Upper lobe of left lung (tissue), 6 donors: ENCODE data around the gene CEP170B. TPM values are rescaled to one million over a fixed set of nuclear protein-coding genes. Genes with fewer than 3 reads are reported as not detected.

Experiments
- ATAC-seq, 2 donors: fragments of 200-7000 bp; cut with Tn5 transposase; one replicate each; pipeline ENCODE4 v1.9.1; 2022; ENCODE audit warnings: mild to moderate bottlenecking in 2 of 2, moderate library complexity in 2 of 2; ENCODE audit not compliant: low FRiP score in 2 of 2
- DNase-seq, 2 donors: peaks; one replicate each; pipeline ENCODE4 v3.0.0-alpha.2; 2019 to 2020
- H3K27ac ChIP-seq, 4 donors: fragments of 200-600 bp; sonication (generic); one replicate each; pipeline ENCODE4 v1.5.1; 2016 to 2019
- H3K27me3 ChIP-seq, 4 donors: fragments of 200-600 bp; sonication (generic); one replicate each; pipeline ENCODE4 v1.5.1; 2017 to 2019
- H3K36me3 ChIP-seq, 4 donors: fragments of 200-600 bp; sonication (generic); one replicate each; pipeline ENCODE4 v1.5.1; 2016 to 2019
- H3K4me1 ChIP-seq, 4 donors: fragments of 200-600 bp; sonication (generic); one replicate each; pipeline ENCODE4 v1.5.1; 2018 to 2019
- H3K4me3 ChIP-seq, 4 donors: fragments of 200-600 bp; sonication (generic); one replicate each; pipeline ENCODE4 v1.5.1; 2017 to 2019; ENCODE audit warnings: mild to moderate bottlenecking in 2 of 4, moderate library complexity in 1 of 4
- H3K9me3 ChIP-seq, 4 donors: fragments of 200-600 bp; sonication (generic); one replicate each; pipeline ENCODE4 v1.5.1; 2018 to 2019
- CTCF ChIP-seq, 6 experiments: fragments of 450-650 bp in 4 of 6; fragments of 200-600 bp in 2 of 6; sonication (generic) in 2 of 6; IDR thresholded peaks; one replicate each; pipeline ENCODE4 v1.5.1; 2016 to 2019; ENCODE audit warnings: antibody characterized with exemption in 6 of 6
- EP300 ChIP-seq, 4 donors: sonication (generic); formaldehyde crosslinking; IDR thresholded peaks; one replicate each; pipeline ENCODE4 v1.5.1; 2017; ENCODE audit warnings: antibody characterized with exemption in 4 of 4, control low read depth in 2 of 4
- POLR2A ChIP-seq, 4 donors: fragments of 450-650 bp; IDR thresholded peaks; one replicate each; pipeline ENCODE4 v1.5.1; 2016 to 2017; ENCODE audit warnings: antibody characterized with exemption in 4 of 4, mild to moderate bottlenecking in 2 of 4
- POLR2AphosphoS5 ChIP-seq, 2 donors: sonication (generic); formaldehyde crosslinking; IDR thresholded peaks; one replicate each; pipeline ENCODE4 v1.5.1; 2017; ENCODE audit warnings: antibody characterized with exemption in 2 of 2
- WGBS, 2 donors: methylation state at CpG; one replicate each; pipeline ENCODE4 v1.1.5; 2017 to 2018; 5-methylcytosine and 5-hydroxymethylcytosine counted together
- total RNA-seq, 6 donors: library from RNA; depleted of rRNA in 4 of 6; stranded (reverse); fragments of >200 nt in 4 of 6; gene quantifications; one replicate each; pipeline versions ENCODE4 v1.1.0 to v1.2.1, GENCODE V29; 2016 to 2021
- donor health status: DM: no; HTN: no; CAD: no; lungs with moderate emphysema.
- donor health status: DM: no; HTN: yes; CAD: no; lungs with severe emphysema.

The CEP170B gene
- total RNA-seq, 6 donors from 2014 or later, result 24.2 to 57.8 (median 35.6) TPM

GRCh38 chr14:104885031-104885972 lies 20.2 kb downstream of the CEP170B start:
- peaks cover 0 to 57% (median 43%) of the 10 kb centered on the region in 4 donors for H3K36me3 ChIP-seq
- no peaks in the 10 kb centered on the region for H3K9me3 ChIP-seq
- no peak for TF ChIP-seq POLR2AphosphoS5 (IDR thresholded peaks at IDR 0.05)
- no peak for TF ChIP-seq EP300 (IDR thresholded peaks at IDR 0.05)
- TF ChIP-seq CTCF (IDR thresholded peaks at IDR 0.05), result no peak
- TF ChIP-seq POLR2A (IDR thresholded peaks at IDR 0.05), result no peak
- no peaks in the 10 kb centered on the region for H3K27me3 ChIP-seq
- DNase-seq, result peak; percentile 15 to 75
- peaks cover 0 to 2% (median 0%) of the 10 kb centered on the region in 4 donors for H3K4me1 ChIP-seq
- WGBS, 2 donors, result 90% methylated on average over 22 to 38 of the region's 38 CpGs
- no peak overlapping the region for H3K27ac ChIP-seq
- no peak overlapping the region for H3K4me3 ChIP-seq
- no peak for ATAC-seq

- TF ChIP-seq POLR2AphosphoS5 (IDR thresholded peaks at IDR 0.05) (no peak), POLR2A (IDR thresholded peaks at IDR 0.05) (no peak), EP300 (IDR thresholded peaks at IDR 0.05) (no peak), CTCF (IDR thresholded peaks at IDR 0.05) (no peak)
- H3K27ac ChIP-seq, result no peak overlapping the region
- H3K27me3 ChIP-seq, result no peaks in the 10 kb centered on the region
- no peaks in the 10 kb centered on the region for H3K9me3 ChIP-seq
- 86 to 93% methylated on average over 12 to 40 of the region's 40 CpGs for WGBS, 2 donors
- peaks cover 0 to 50% (median 41%) of the 10 kb centered on the region in 4 donors for H3K36me3 ChIP-seq
- H3K4me1 ChIP-seq, result peaks cover 0 to 2% (median 0%) of the 10 kb centered on the region in 4 donors
- ATAC-seq, result peak in 1 of 2 donors; percentile 1
- H3K4me3 ChIP-seq, result no peak overlapping the region
- peak; percentile 13 to 83 for DNase-seq
These were observed 21.1 kb downstream of the CEP170B start for GRCh38 chr14:104885973-104886689.

- Histone ChIP-seq H3K4me1 (peaks cover 0 to 2% (median 0%) of the 10 kb centered on the region in 4 donors), H3K27me3 (no peaks in the 10 kb centered on the region), H3K36me3 (peaks cover 0 to 50% (median 41%) of the 10 kb centered on the region in 4 donors), H3K9me3 (no peaks in the 10 kb centered on the region), H3K27ac (no peak overlapping the region), H3K4me3 (no peak overlapping the region)
- no peak for ATAC-seq
- peak; percentile 18 to 82 for DNase-seq
- TF ChIP-seq POLR2AphosphoS5 (IDR thresholded peaks at IDR 0.05), result no peak
- 96% methylated on average over 14 to 58 of the region's 59 CpGs for WGBS, 2 donors
These were observed 21.9 kb downstream of the CEP170B start for GRCh38 chr14:104886690-104887622.

- H3K9me3 ChIP-seq, result no peaks in the 10 kb centered on the region
- DNase-seq, result peak; percentile 20 to 85
- H3K4me3 ChIP-seq, result no peak overlapping the region
- H3K4me1 ChIP-seq, result no peaks in the 10 kb centered on the region
- 97 to 98% methylated on average over 9 to 12 of the region's 33 CpGs for WGBS, 2 donors
- H3K27me3 ChIP-seq, result no peaks in the 10 kb centered on the region
- H3K36me3 ChIP-seq, result peaks cover 0 to 50% (median 39%) of the 10 kb centered on the region in 4 donors
- no peak overlapping the region for H3K27ac ChIP-seq
- TF ChIP-seq EP300 (IDR thresholded peaks at IDR 0.05) (no peak), POLR2AphosphoS5 (IDR thresholded peaks at IDR 0.05) (no peak), CTCF (IDR thresholded peaks at IDR 0.05) (no peak), POLR2A (IDR thresholded peaks at IDR 0.05) (no peak)
- ATAC-seq, result no peak
These were observed 22.8 kb downstream of the CEP170B start for GRCh38 chr14:104887623-104888488.
